ENCODE data around the gene CDH2.

GRCh38 chr18:28189400-28190239 is 12.7 kb upstream of the CDH2 start:
- TF ChIP-seq CTCF (optimal IDR thresholded peaks at IDR 0.05 in 1 of 3, IDR thresholded peaks at IDR 0.05 in 1 of 3, conservative IDR thresholded peaks at IDR 0.05 in 1 of 3; ENCODE audit: extremely low read depth in 1 of 3, insufficient read depth in 2 of 3, low read length in 3 of 3) = peak; percentile 62 to 75 (median 67)
- no peak for TF ChIP-seq EZH2 (IDR thresholded peaks at IDR 0.05; ENCODE audit: low read length)

All from keratinocyte (primary cell).